Hepatocyte (in vitro differentiated cells): ENCODE measurements around the gene MTMR10.

Experiments
- CTCF ChIP-seq: fragments of 200-600 bp; sonication (generic); IDR thresholded peaks from 2 replicates; pipeline ENCODE4 v1.5.1; 2016; ENCODE audit warnings: antibody characterized with exemption, mild to moderate bottlenecking; ENCODE audit not compliant: poor library complexity
- EZH2 ChIP-seq: fragments of 200-600 bp; sonication (generic); IDR thresholded peaks from 2 replicates; pipeline ENCODE4 v1.6.1; 2016; ENCODE audit warnings: antibody characterized with exemption, mild to moderate bottlenecking, borderline replicate concordance

- no peak for TF ChIP-seq EZH2
- TF ChIP-seq CTCF = no peak
These were observed 35.0 kb downstream of the MTMR10 start for GRCh38 chr15:30956216-30957124.
